ENCODE results near the gene CASZ1. TPM values are rescaled to one million over a fixed set of nuclear protein-coding genes. Genes with fewer than 3 reads are reported as not detected.

Gene CASZ1
- total RNA-seq, 1 donor from 2014 or later = 6.9 TPM

DNA sequence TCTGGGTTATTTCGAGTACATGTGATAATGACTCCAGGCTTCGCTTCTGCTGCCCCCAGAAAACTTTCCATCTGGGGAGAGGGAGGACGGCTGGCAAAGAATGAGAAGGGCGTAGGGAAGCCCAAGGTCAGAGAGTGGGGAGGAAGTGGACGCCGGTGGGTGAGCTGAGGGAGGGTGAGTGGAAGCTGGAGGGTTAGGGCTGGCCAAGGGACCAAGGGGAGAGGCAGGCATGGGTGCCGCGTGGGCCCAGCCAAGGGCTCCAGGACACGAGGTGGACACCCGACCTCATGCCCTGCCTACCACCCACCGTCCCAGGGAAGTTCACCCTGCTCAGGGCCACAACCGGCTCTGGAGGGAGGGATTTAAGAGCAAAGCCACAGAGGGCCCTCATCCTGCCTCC is 75.8 kb downstream of the CASZ1 start:
- Mint-ChIP-seq H3K4me1 (no peaks in the 10 kb centered on the region), H3K4me3 (no peak overlapping the region), H3K9me3 (no peaks in the 10 kb centered on the region), H3K36me3 (ENCODE audit: low read depth) (no peaks in the 10 kb centered on the region), H3K27me3 (peaks cover 7% of the 10 kb centered on the region), H3K27ac (no peak overlapping the region)
- intact Hi-C loops (cut with micrococcal nuclease) = no loop called here
- no peak for DNase-seq

DNA sequence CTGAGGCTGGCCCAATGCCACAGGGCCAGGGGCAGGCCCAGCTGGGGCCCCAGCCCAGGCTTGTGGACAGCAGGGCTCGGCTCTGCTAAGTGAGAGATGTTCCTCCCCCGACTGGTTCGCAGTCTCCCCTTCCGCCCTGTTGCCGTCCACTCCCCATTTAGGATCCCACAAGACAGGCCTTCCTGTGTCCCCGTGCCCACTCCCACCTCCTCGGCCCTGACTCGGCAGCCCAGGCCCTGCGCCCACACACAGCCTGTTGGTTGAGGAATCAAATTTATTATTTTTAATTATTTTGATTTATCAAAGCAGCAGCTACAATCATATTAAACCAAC is 78.4 kb downstream of the CASZ1 start:
- Mint-ChIP-seq H3K4me3 (no peak overlapping the region), H3K36me3 (ENCODE audit: low read depth) (no peaks in the 10 kb centered on the region), H3K27ac (no peak overlapping the region), H3K4me1 (no peaks in the 10 kb centered on the region), H3K27me3 (peaks cover 4% of the 10 kb centered on the region), H3K9me3 (no peaks in the 10 kb centered on the region)
- DNase-seq = no peak
- intact Hi-C loops (cut with micrococcal nuclease) = no loop called here

DNA sequence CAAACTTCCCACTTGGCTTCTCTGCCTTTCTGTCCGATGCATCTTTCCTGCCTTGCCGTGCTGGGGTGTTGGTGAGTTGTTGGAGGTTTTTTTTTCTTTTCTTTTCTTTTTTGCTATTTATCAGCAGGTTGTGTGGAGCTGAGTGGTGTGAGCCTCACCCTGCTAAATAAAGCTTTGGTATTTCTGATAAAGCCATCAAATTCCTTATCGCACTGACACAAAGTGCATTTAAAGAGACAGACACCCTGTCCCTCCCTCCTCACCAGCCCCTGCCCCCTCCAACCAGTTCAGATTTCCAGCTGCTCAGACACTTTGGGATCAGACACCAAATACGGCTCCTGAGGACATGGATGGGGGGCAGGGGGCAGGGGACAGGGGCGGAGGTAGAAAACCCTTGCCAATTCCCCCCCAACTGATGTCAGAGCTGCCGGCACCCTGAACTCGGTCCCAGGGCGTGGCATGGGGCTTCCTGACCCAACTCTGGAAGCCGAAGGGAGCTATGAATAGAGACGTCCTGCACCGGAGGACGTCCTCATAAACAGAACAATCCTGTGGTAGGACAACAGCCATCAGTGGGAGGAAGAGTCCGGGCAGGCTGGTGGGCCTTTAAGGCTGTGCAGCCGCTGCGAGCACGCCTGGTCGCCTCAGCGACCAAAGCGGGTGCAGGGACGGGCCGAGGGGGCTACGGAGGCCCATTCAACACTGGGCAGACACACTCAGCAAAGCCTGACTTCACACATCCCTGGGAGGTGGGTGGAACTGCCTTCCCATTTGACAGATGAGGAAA is 79.0 kb downstream of the CASZ1 start:
- Mint-ChIP-seq H3K4me3 (no peak overlapping the region), H3K27ac (no peak overlapping the region), H3K36me3 (ENCODE audit: low read depth) (no peaks in the 10 kb centered on the region), H3K4me1 (no peaks in the 10 kb centered on the region), H3K27me3 (peaks cover 4% of the 10 kb centered on the region), H3K9me3 (no peaks in the 10 kb centered on the region)
- no peak for DNase-seq
- intact Hi-C loops (cut with micrococcal nuclease) = no loop called here

DNA sequence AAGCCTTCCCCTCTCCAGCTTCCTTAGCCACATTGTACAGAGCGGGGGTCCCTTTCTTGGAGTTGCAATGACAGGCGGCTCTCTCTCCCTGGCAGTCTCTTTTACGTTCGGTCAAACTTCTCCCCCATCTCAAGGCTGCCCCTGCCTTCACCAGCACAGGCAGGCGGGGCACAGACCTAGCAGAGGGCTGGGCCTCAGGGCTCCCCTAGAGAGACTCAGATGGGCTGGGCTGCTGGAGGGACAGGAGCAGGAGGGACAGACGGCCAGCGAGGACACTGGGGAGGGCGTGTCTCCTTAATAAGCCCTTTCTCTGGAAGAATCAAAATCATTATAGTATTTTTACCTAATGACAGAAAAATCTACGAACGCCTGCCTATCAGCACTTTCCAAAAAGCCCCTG is 79.6 kb downstream of the CASZ1 start:
- H3K27me3 Mint-ChIP-seq = peaks cover 4% of the 10 kb centered on the region

DNA sequence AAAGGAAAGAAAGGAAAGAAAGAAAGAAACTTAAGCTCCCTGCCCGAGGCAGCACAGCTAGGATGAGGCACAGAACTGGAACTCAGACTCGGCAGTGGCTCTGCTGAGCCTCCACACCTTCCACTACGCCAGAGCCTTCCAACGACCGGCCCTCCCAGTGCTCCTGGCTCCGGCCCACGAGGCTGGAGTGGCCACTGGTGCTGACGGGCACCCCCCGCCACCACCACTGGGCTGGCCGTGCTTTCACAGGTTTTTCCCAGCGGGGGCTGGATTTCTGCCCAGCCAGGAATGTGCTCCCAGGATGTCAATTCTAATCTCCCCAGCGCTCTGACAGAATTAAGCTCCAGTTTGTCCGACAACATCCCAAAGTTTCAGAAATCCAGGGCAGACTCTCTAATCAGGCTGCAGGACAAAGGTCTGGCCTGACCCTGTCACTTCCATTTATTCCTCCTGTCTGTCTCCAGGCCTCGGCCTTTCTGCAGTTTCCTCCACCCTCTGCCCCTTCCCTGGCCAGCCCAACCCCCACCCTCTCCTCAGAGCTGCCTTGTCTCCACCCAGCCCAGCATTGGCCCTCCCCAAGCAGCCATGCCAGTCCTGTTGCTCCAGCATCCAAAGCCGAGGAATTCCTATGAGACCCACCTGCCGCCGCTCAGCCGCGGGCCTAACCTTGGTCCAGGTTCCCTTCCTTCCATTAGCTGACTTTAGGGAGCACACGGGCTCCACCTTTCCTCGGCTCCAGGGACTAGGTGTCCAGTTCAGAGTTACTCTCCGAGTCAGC is 81.9 kb downstream of the CASZ1 start:
- no peak overlapping the region for H3K4me3 Mint-ChIP-seq
- peaks cover 6% of the 10 kb centered on the region for H3K27me3 Mint-ChIP-seq
- H3K9me3 Mint-ChIP-seq = no peaks in the 10 kb centered on the region
- no peak overlapping the region for H3K27ac Mint-ChIP-seq
- intact Hi-C loops (cut with micrococcal nuclease) = no loop called here
- no peaks in the 10 kb centered on the region for H3K36me3 Mint-ChIP-seq (ENCODE audit: low read depth)
- DNase-seq = no peak
- H3K4me1 Mint-ChIP-seq = no peaks in the 10 kb centered on the region

More for the DNA sequence above, 79.6 kb downstream of the CASZ1 start:
- Mint-ChIP-seq H3K36me3 (ENCODE audit: low read depth) (no peaks in the 10 kb centered on the region), H3K27ac (no peak overlapping the region), H3K4me3 (no peak overlapping the region), H3K9me3 (no peaks in the 10 kb centered on the region), H3K4me1 (no peaks in the 10 kb centered on the region)
- intact Hi-C loops (cut with micrococcal nuclease) = no loop called here
- DNase-seq = no peak

DNA sequence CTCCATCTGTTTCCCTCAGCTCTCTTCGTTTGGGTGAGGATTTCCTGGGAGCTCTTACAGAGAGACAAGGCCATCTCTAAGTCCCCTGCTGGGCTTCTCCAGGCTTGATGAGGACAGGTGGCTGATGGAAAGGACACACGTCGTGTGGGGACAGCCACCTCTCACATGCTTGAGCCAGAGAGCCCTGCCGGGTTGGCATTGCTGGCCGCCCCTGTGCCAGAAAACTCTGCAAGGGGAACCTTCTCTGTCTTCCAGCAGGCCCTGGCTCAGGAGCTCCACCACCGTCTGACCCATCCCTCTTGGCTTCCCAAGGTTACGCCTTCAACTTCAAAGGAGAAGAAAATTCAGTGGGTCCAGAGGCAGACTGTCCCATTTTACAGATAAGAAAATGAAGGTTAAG is 82.8 kb downstream of the CASZ1 start:
- intact Hi-C loops (cut with micrococcal nuclease) = no loop called here
- DNase-seq = no peak
- H3K9me3 Mint-ChIP-seq = no peaks in the 10 kb centered on the region
- no peaks in the 10 kb centered on the region for H3K36me3 Mint-ChIP-seq (ENCODE audit: low read depth)
- no peaks in the 10 kb centered on the region for H3K4me1 Mint-ChIP-seq
- H3K27ac Mint-ChIP-seq = no peak overlapping the region
- no peak overlapping the region for H3K4me3 Mint-ChIP-seq
- H3K27me3 Mint-ChIP-seq = peaks cover 6% of the 10 kb centered on the region

DNA sequence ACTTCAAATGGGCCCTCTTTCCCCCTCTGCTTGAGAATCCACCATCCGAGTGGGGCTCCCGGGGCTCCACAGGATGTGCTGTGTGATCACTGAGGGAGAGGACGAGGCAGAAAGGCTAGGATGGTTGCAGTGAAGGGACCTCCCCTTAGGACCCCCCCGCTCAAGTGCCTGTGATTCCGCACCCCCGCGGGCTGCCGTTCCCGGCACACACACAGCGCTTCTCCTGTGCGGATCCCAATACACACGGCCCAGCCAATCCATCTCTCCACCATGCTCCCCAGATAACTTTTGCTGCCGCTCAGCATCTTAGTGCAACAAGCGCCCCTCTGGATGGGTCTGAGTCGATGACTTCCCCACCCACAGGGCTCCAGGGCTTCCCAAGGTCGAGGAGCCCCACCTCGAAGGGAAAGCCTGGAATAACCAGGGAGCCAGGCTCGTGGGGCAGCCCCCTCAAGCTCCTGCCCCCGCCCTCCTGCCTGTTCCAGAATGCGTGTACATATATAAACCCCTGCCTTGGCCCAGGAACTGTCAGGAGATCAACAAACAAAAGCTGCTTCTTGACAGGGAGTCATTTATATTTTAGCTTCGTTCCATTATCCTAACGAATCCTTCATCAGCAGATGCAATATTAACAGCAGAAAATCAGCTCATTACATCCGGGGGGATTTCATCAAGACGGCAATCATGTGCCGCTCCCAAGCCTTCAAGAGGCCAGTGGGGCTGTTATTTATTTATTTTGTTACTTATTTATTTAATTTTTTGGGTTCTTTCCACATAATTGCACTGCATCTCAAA is 83.7 kb downstream of the CASZ1 start:
- Mint-ChIP-seq H3K36me3 (ENCODE audit: low read depth) (no peaks in the 10 kb centered on the region), H3K27ac (no peak overlapping the region), H3K27me3 (peaks cover 6% of the 10 kb centered on the region), H3K4me1 (no peaks in the 10 kb centered on the region), H3K9me3 (no peaks in the 10 kb centered on the region), H3K4me3 (no peak overlapping the region)
- DNase-seq = no peak
- intact Hi-C loops (cut with micrococcal nuclease) = no loop called here

DNA sequence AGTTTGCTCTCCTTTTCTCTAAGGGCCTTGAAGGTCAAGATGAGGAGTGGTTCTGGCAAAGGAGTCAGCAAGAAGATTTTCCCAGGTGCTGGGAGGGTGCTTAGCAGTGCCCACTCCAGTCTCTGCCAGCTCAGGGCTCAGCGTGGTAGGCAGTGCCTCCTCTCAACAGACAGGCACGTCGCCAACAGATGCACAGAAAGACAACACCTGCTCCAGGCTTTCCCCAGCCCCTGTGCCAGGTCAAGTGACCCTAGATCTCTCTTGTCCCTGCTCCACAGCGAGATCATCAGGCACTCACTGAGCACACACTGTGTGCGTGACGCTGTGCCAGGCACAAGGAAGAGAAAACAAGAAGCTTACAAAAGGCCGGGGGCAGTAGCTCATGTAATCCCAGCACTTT is 86.0 kb downstream of the CASZ1 start:
- peaks cover 4% of the 10 kb centered on the region for H3K27me3 Mint-ChIP-seq
- intact Hi-C loops (cut with micrococcal nuclease) = no loop called here
- no peaks in the 10 kb centered on the region for H3K4me1 Mint-ChIP-seq
- H3K36me3 Mint-ChIP-seq (ENCODE audit: low read depth) = no peaks in the 10 kb centered on the region
- no peak for DNase-seq
- no peaks in the 10 kb centered on the region for H3K9me3 Mint-ChIP-seq
- H3K4me3 Mint-ChIP-seq = no peak overlapping the region
- no peak overlapping the region for H3K27ac Mint-ChIP-seq

DNA sequence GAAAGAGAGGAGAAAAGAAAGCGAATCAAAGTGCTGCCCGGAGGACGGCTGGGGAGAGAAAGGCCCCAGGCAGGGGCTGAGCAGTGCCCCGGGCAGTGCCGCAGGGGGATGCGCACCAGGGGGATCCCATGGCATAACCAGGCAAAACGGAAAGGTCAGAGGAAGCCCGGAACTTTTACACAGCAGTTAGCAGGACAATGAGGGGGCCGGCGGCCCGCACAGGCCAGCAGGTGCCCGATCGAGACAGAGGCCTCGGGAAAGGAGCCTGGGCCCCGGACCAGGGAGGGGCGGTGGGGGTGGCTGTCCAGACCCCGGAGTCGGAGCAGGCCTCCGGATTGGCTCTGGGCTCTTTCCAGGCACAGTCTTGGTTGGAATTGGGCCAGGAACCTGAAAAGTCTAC is 86.8 kb downstream of the CASZ1 start:
- intact Hi-C loops (cut with micrococcal nuclease) = no loop called here
- H3K4me1 Mint-ChIP-seq = no peaks in the 10 kb centered on the region
- no peak overlapping the region for H3K4me3 Mint-ChIP-seq
- H3K27ac Mint-ChIP-seq = no peak overlapping the region
- DNase-seq = no peak
- no peaks in the 10 kb centered on the region for H3K36me3 Mint-ChIP-seq (ENCODE audit: low read depth)
- no peaks in the 10 kb centered on the region for H3K9me3 Mint-ChIP-seq
- H3K27me3 Mint-ChIP-seq = peaks cover 4% of the 10 kb centered on the region

DNA sequence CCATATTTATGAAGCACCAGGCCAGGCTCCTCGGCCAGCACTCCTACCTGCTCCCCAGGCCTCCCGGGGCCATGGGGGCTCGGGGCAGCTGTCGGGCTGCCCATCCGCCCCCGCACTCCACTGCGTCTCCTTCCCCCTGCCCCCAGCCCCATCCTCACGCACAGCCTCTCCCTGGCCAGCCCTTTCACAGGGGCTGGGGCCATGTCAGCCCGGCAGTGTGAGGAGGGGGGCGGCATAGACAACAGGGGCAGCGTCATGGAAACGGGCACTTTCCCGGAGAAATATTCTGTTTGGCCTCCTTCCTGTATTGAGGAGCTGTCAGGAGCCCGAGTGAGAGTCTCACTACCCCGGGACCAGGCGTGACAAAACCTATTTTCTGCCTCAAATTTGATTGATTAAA is 87.3 kb downstream of the CASZ1 start:
- no peak overlapping the region for H3K4me3 Mint-ChIP-seq
- H3K4me1 Mint-ChIP-seq = no peaks in the 10 kb centered on the region
- no peaks in the 10 kb centered on the region for H3K36me3 Mint-ChIP-seq (ENCODE audit: low read depth)
- H3K27ac Mint-ChIP-seq = no peak overlapping the region
- intact Hi-C loops (cut with micrococcal nuclease) = no loop called here
- no peak for DNase-seq
- H3K9me3 Mint-ChIP-seq = no peaks in the 10 kb centered on the region
- H3K27me3 Mint-ChIP-seq = peaks cover 4% of the 10 kb centered on the region

DNA sequence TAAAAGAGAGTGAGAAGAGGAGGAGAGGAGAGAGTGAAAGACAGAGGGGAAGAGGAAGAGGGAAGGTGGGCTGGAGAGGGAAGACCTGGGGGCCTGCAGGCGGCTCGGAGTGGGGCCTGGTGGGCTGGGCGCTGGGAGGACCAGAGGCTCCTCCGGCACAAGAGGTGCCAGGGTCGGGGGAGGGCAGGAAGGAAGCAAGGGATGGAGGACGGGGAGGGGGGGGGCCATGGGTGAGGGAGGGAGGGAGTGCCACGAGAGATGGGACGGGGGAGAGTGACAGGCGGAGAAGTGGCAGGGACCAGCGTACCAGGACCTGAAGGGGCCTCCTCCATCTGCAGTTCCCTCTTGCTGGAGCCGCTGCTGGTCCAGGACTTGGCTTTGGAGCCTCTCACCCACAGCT is 87.7 kb downstream of the CASZ1 start:
- intact Hi-C loops (cut with micrococcal nuclease) = no loop called here
- no peak for DNase-seq
- peaks cover 7% of the 10 kb centered on the region for H3K27me3 Mint-ChIP-seq

DNA sequence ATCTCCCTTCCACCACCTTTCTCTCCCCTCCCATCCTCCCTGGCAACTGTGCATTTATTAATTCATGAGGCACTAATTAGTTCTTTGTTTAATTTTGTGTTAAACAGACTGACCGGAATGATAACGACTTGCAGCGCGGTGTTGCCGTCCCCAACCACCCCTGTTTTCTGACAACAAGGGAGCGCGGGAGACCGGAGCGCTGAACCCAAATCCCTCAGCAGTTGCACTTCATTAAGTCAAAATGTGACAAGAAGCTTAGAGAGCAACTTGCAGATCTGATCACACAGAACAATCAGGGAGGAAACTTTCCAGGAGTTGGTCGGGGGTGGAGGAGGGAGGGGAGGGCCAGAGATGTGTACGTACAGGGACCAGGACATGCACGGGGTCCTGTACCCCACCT is 89.2 kb downstream of the CASZ1 start:
- peaks cover 7% of the 10 kb centered on the region for H3K27me3 Mint-ChIP-seq
- intact Hi-C loops (cut with micrococcal nuclease) = no loop called here
- no peaks in the 10 kb centered on the region for H3K36me3 Mint-ChIP-seq (ENCODE audit: low read depth)
- H3K4me1 Mint-ChIP-seq = no peaks in the 10 kb centered on the region
- no peak for DNase-seq
- no peaks in the 10 kb centered on the region for H3K9me3 Mint-ChIP-seq
- H3K27ac Mint-ChIP-seq = no peak overlapping the region
- H3K4me3 Mint-ChIP-seq = no peak overlapping the region

More for the DNA sequence above, 87.7 kb downstream of the CASZ1 start:
- H3K36me3 Mint-ChIP-seq (ENCODE audit: low read depth) = no peaks in the 10 kb centered on the region
- H3K9me3 Mint-ChIP-seq = no peaks in the 10 kb centered on the region
- H3K4me1 Mint-ChIP-seq = no peaks in the 10 kb centered on the region
- H3K27ac Mint-ChIP-seq = no peak overlapping the region
- H3K4me3 Mint-ChIP-seq = no peak overlapping the region

DNA sequence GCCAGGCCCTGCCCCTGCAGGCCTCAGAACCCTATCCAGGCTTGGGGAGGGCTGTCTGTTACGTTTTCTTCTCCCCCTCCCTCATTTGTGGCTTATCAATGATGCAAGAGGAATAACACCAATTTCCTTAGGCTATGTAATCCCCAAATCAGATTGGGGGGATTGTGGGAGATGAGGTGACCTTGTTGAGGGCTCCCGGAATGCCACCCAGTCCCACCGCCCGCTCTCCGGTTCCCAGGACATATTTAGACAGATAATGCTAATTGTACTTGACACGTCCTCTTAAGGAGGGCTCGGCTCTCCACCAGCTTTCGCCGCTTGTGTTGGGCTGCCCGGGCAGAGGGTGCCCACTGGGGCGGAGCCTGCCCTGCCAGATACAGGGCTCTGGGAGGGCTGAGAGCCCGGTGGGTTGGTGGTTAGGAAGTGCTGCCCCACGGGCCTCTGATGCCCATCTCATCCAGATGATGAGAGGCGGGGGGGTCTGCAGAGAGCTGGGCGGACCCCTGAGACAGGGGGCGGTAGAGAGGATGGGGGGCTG is 90.0 kb downstream of the CASZ1 start:
- Mint-ChIP-seq H3K9me3 (no peaks in the 10 kb centered on the region), H3K4me3 (no peak overlapping the region), H3K4me1 (no peaks in the 10 kb centered on the region), H3K27me3 (peaks cover 5% of the 10 kb centered on the region), H3K36me3 (ENCODE audit: low read depth) (no peaks in the 10 kb centered on the region), H3K27ac (no peak overlapping the region)
- no peak for DNase-seq
- intact Hi-C loops (cut with micrococcal nuclease) = no loop called here

DNA sequence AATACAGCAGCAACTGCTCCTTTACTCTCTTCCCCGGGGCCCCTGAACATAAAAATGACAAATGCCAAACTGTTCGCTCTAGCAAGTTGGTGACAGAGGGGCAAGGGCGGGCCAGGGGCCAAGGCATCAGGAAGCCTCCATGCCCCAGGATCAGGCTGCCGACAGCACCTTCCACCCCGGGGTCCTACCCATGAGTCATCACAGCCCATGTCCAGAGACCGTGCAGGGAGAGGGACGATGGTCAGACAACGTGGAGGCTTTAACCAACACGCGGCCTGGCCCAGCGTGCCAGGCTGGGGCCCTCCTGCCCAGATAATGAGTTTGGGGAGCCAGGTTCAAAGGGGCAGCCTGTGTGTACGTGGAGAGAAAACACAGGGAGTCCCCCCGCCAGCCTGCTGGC is 90.5 kb downstream of the CASZ1 start:
- DNase-seq = no peak
- Mint-ChIP-seq H3K36me3 (ENCODE audit: low read depth) (no peaks in the 10 kb centered on the region), H3K4me3 (no peak overlapping the region), H3K4me1 (no peaks in the 10 kb centered on the region), H3K27me3 (peaks cover 5% of the 10 kb centered on the region), H3K9me3 (no peaks in the 10 kb centered on the region), H3K27ac (no peak overlapping the region)
- intact Hi-C loops (cut with micrococcal nuclease) = no loop called here

Data from activated CD4-positive, alpha-beta T cell treated with anti-CD3 and anti-CD28 coated beads, Interleukin-2, amount 10 ng/mL, durations not matched to agents 24 days and 14 days (primary cell).